Right lobe of liver (tissue), 6 donors: ENCODE measurements around the gene NAV2. TPM values are rescaled to one million over a fixed set of nuclear protein-coding genes. Genes with fewer than 3 reads are reported as not detected.

Experiments
- ATAC-seq, 4 donors: fragments of 200-7000 bp; cut with Tn5 transposase; one replicate each; pipeline ENCODE4 v1.9.1; 2020; ENCODE audit warnings: mild to moderate bottlenecking in 4 of 4, moderate library complexity in 4 of 4
- DNase-seq, 3 donors: peaks; one replicate each; pipeline ENCODE4 v3.0.0-alpha.2; 2020
- H3K27ac ChIP-seq, 3 donors: fragments of 200-600 bp; one replicate each; pipeline ENCODE4 v1.8.0; 2022
- H3K27me3 ChIP-seq, 2 donors: fragments of 200-600 bp; one replicate each; pipeline ENCODE4 v1.8.0; 2022
- H3K36me3 ChIP-seq, 4 donors: fragments of 200-600 bp; sonication (generic) in 1 of 4; one replicate each; pipeline versions ENCODE4 v1.5.1 to v1.8.0; 2017 to 2022; ENCODE audit warnings: control low read depth in 1 of 4
- H3K4me1 ChIP-seq, 4 donors: fragments of 200-600 bp; sonication (generic) in 1 of 4; one replicate each; pipeline versions ENCODE4 v1.5.1 to v1.8.0; 2017 to 2022; ENCODE audit warnings: control low read depth in 1 of 4
- H3K4me3 ChIP-seq, 3 donors: fragments of 200-600 bp; one replicate each; pipeline ENCODE4 v1.8.0; 2022
- H3K9me3 ChIP-seq, 4 donors: fragments of 200-600 bp; sonication (generic) in 1 of 4; one replicate each; pipeline versions ENCODE4 v1.5.1 to v1.8.0; 2017 to 2022; ENCODE audit warnings: control low read depth in 1 of 4
- CTCF ChIP-seq, 4 donors: fragments of 200-600 bp in 3 of 4; fragments of 450-650 bp in 1 of 4; IDR thresholded peaks; one replicate each; pipeline versions ENCODE4 v1.5.1 to v1.8.0; 2016 to 2022; ENCODE audit warnings: antibody characterized with exemption in 4 of 4, mild to moderate bottlenecking in 2 of 4
- POLR2A ChIP-seq: fragments of 450-650 bp; IDR thresholded peaks from one replicate; pipeline ENCODE4 v1.6.1; 2017; ENCODE audit warnings: antibody characterized with exemption, mild to moderate bottlenecking
- WGBS: methylation state at CpG from one replicate; pipeline ENCODE4 v1.1.6; 2018; ENCODE audit warnings: low coverage, low lambda C conversion rate; ENCODE audit not compliant: insufficient coverage; ENCODE audit errors: missing lambda C conversion rate; 5-methylcytosine and 5-hydroxymethylcytosine counted together
- intact Hi-C, 2 donors: fragments of 100-400 bp; cut with DNase I; formaldehyde crosslinking; loops; one replicate each; pipeline versions ENCODE4 v1.11.2 to v1.14.1; 2022
- total RNA-seq, 6 experiments: library from RNA; depleted of rRNA in 2 of 6; stranded (reverse); fragments of >200 nt in 2 of 6; fragmentation: NEBNext Ultra II Directional in 3 of 6; extraction: Animal tissue kit (Norgen Biotek cat#: 25700) in 3 of 6; gene quantifications; one replicate each; pipeline versions ENCODE4 v1.1.0 to v1.2.4, GENCODE V29; 2016 to 2023
- donor health status: DM: no; HTN: yes; CAD: no.
- donor health status: DM: no; HTN: no; CAD: no.
- donor health status: DM: no; HTN: no; CAD: no.
- donor health status: DM: no; HTN: yes; CAD: no.
- donor health status: DM: no; HTN: yes; CAD: no.

NAV2 gene
- total RNA-seq, 6 experiments from 2014 or later = 15.5 to 69.2 (median 37.1) TPM

GRCh38 chr11:19786644-19787043 is 74.0 kb downstream of the NAV2 start:
- H3K27me3 ChIP-seq = no peaks in the 10 kb centered on the region
- no peaks in the 10 kb centered on the region for H3K36me3 ChIP-seq
- ATAC-seq (no peak), DNase-seq (no peak)
- H3K9me3 ChIP-seq = no peaks in the 10 kb centered on the region
- TF ChIP-seq CTCF (IDR thresholded peaks at IDR 0.05) (no peak), POLR2A (no peak)
- WGBS = 73% methylated on average over 2 of the region's 2 CpGs
- no peak overlapping the region for H3K27ac ChIP-seq
- H3K4me1 ChIP-seq = peaks cover 0 to 25% (median 11%) of the 10 kb centered on the region in 4 donors
- intact Hi-C loops = no loop called here
- H3K4me3 ChIP-seq = no peak overlapping the region

- H3K27ac ChIP-seq = no peak overlapping the region
- DNase-seq (no peak), ATAC-seq (no peak)
- no peak for TF ChIP-seq CTCF (IDR thresholded peaks at IDR 0.05)
- TF ChIP-seq POLR2A = no peak
- H3K27me3 ChIP-seq = no peaks in the 10 kb centered on the region
- no peaks in the 10 kb centered on the region for H3K9me3 ChIP-seq
- no peaks in the 10 kb centered on the region for H3K36me3 ChIP-seq
- no peak overlapping the region for H3K4me3 ChIP-seq
- H3K4me1 ChIP-seq = peaks cover 0 to 30% (median 15%) of the 10 kb centered on the region in 4 donors
- WGBS = 89% methylated on average over 4 of the region's 4 CpGs
- intact Hi-C loops = no loop called here
Observed at GRCh38 chr11:19788435-19788834, 75.8 kb downstream of the NAV2 start.

GRCh38 chr11:19789245-19789644 is 76.6 kb downstream of the NAV2 start:
- Histone ChIP-seq H3K36me3 (no peaks in the 10 kb centered on the region), H3K9me3 (no peaks in the 10 kb centered on the region), H3K27ac (peak overlapping the region in 1 of 3 donors; percentile 58), H3K27me3 (no peaks in the 10 kb centered on the region), H3K4me3 (no peak overlapping the region), H3K4me1 (peaks cover 0 to 30% (median 15%) of the 10 kb centered on the region in 4 donors)
- WGBS = 57% methylated on average over 6 of the region's 6 CpGs
- TF ChIP-seq POLR2A (no peak), CTCF (IDR thresholded peaks at IDR 0.05) (no peak)
- intact Hi-C loops = no loop called here
- DNase-seq = no peak
- no peak for ATAC-seq

GRCh38 chr11:19789835-19790710 is 77.4 kb downstream of the NAV2 start:
- no peak overlapping the region for H3K4me3 ChIP-seq
- 24% methylated on average over 10 of the region's 10 CpGs for WGBS
- H3K27ac ChIP-seq = peak overlapping the region in 2 of 3 donors; percentile 37 to 58
- TF ChIP-seq POLR2A (no peak), CTCF (IDR thresholded peaks at IDR 0.05) (no peak)
- ATAC-seq (peak; percentile 14 to 51 (median 42)), DNase-seq (no peak)
- no peaks in the 10 kb centered on the region for H3K27me3 ChIP-seq
- no peaks in the 10 kb centered on the region for H3K36me3 ChIP-seq
- intact Hi-C loops = no loop called here
- H3K9me3 ChIP-seq = no peaks in the 10 kb centered on the region
- peaks cover 0 to 30% (median 15%) of the 10 kb centered on the region in 4 donors for H3K4me1 ChIP-seq
